Gastrocnemius medialis (tissue), 4 donors: ENCODE measurements around the gene ZNF467.

Experiments used
- CTCF ChIP-seq, 5 experiments: fragments of 450-650 bp in 3 of 5; fragments of 200-600 bp in 2 of 5; sonication (generic) in 2 of 5; IDR thresholded peaks in 4 of 5; conservative IDR thresholded peaks in 1 of 5; 1 replicate in 4 of 5; 2 replicates in 1 of 5; pipeline ENCODE4 v1.5.1; 2016 to 2019; ENCODE audit warnings: antibody characterized with exemption in 5 of 5, mild to moderate bottlenecking in 3 of 5, moderate library complexity in 3 of 5
- POLR2A ChIP-seq, 2 donors: fragments of 450-650 bp; IDR thresholded peaks; one replicate each; pipeline ENCODE4 v1.6.1; 2017; ENCODE audit warnings: antibody characterized with exemption in 2 of 2, mild to moderate bottlenecking in 2 of 2, moderate library complexity in 2 of 2

- no peak for TF ChIP-seq CTCF (IDR thresholded peaks at IDR 0.05 in 4 of 5, conservative IDR thresholded peaks at IDR 0.05 in 1 of 5)
- TF ChIP-seq POLR2A (IDR thresholded peaks at IDR 0.05) = peak in 1 of 2 donors; percentile 24
These were observed 1.6 kb downstream of the ZNF467 start for GRCh38 chr7:149771720-149772240.
